ENCODE results near the gene CTNNA2.

CTNNA2 gene

DNA sequence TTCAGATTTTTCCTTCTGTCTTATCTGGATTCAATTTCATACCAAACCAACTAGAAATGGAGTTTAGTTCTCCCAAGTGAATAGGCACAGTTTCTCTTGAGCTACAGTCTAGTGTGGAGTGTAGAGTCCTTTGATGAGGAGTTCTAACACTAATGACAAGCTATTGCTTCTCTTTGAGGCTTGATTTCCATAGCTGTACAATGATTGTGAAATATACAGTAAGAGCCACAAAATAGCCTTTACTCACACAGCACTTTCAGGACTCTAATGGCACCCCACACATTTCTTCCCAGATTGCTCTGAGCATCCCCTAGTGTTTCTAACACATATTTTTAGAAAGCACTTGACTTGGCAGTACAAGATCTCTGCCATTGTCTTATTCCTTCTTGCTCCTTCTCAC, 638.4 kb downstream of the CTNNA2 start:
- Histone ChIP-seq H3K18ac (ENCODE audit: low read length) (peak overlapping the region; percentile 76), H3K36me3 (replicated peaks in 1 of 2; ENCODE audit: control insufficient read depth in 2 of 2, insufficient read depth in 2 of 2, low read length in 2 of 2) (no peaks in the 10 kb centered on the region), H3K27ac (replicated peaks; ENCODE audit: low read length) (no peak overlapping the region), H4K91ac (ENCODE audit: low read depth, low read length, poor library complexity) (no peak overlapping the region), H3K14ac (ENCODE audit: low read length) (no peak overlapping the region), H2AK5ac (ENCODE audit: low read depth, low read length) (no peak overlapping the region), H3K4me1 (ENCODE audit: control insufficient read depth in 2 of 2, insufficient read depth in 1 of 2, low read depth in 1 of 2, low read length in 2 of 2) (peaks cover 0 to 5% of the 10 kb centered on the region in 2 donors), H2AFZ (ENCODE audit: low read length) (no peak overlapping the region), H3K9me3 (replicated peaks in 1 of 2; ENCODE audit: control insufficient read depth in 2 of 2, insufficient read depth in 1 of 2, low read depth in 1 of 2, low read length in 2 of 2) (no peaks in the 10 kb centered on the region), H2BK120ac (ENCODE audit: low read depth, low read length) (no peak overlapping the region), H3K23ac (ENCODE audit: low read depth, low read length, poor library complexity) (no peak overlapping the region), H3K9ac (ENCODE audit: low read depth, low read length, poor library complexity) (no peak overlapping the region), H3K4ac (ENCODE audit: low read length) (no peak overlapping the region), H2BK5ac (ENCODE audit: low read length) (no peak overlapping the region), H3K4me2 (ENCODE audit: insufficient read depth, low read length, poor library complexity, severe bottlenecking) (no peak overlapping the region), H3K4me3 (ENCODE audit: low read length in 2 of 2) (no peak overlapping the region), H3K79me1 (ENCODE audit: low read depth, low read length) (no peaks in the 10 kb centered on the region), H4K8ac (ENCODE audit: low read depth, low read length) (no peak overlapping the region), H3K27me3 (ENCODE audit: control insufficient read depth in 3 of 3, insufficient read depth in 3 of 3, low read depth in 1 of 3, low read length in 3 of 3) (peaks cover 0 to 4% (median 0%) of the 10 kb centered on the region in 3 experiments), H2BK12ac (ENCODE audit: low read length) (no peak overlapping the region), H2BK15ac (ENCODE audit: low read length) (no peak overlapping the region)
- DNase-seq (ENCODE audit: low spot score) = no peak

DNA sequence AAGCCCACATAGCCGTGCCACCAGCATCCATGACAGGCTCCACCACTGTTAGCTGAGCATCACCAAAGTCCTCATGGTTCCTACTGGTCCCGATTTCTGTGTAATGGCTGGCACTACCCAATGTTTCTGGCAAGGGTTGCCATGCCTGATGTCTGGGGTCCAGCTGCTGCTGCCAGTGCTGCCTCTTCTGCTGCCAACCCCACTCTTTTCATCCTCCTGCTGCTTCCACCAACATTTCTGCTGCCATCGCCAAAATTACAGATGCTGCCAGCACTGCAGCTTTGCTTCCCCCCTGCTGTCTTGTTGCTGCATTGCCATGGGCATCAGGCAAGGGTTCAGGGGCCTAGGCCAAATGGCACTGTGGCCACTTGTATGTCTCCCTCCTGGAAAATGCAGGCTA, 638.8 kb downstream of the CTNNA2 start:
- no CpG with 5 or more reads among the region's 3 CpGs for WGBS, 2 donors (ENCODE audit: extremely low coverage in 2 of 2, insufficient read length in 2 of 2, insufficient replicate concordance in 1 of 2)

DNA sequence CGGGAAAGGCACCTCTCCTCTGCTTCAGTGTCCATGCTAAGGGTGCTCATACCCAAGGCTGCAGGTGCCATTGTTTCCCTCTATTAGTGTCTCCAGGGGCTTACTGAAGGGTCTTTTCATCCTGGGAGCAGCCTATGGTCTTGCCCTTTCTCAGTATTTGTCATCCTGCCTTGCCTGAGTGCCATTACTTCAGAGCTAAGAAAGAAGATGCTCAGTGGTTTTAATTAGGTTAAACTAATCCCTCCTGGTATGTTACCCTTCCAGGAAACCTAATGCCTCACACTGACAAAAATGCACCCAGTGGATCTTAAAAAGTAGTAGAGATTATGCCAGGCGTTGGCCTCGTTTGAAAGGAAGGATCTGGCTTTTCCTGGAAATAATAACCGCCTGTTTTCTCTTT, 640.3 kb downstream of the CTNNA2 start:
- H2AK5ac ChIP-seq (ENCODE audit: low read depth, low read length) = no peak overlapping the region
- H4K91ac ChIP-seq (ENCODE audit: low read depth, low read length, poor library complexity) = no peak overlapping the region
- no peak overlapping the region for H4K8ac ChIP-seq (ENCODE audit: low read depth, low read length)
- no peak overlapping the region for H3K4me3 ChIP-seq (ENCODE audit: low read length in 2 of 2)
- H2BK120ac ChIP-seq (ENCODE audit: low read depth, low read length) = no peak overlapping the region
- H2BK5ac ChIP-seq (ENCODE audit: low read length) = no peak overlapping the region
- H3K4me2 ChIP-seq (ENCODE audit: insufficient read depth, low read length, poor library complexity, severe bottlenecking) = no peak overlapping the region
- H3K9ac ChIP-seq (ENCODE audit: low read depth, low read length, poor library complexity) = no peak overlapping the region
- H3K23ac ChIP-seq (ENCODE audit: low read depth, low read length, poor library complexity) = no peak overlapping the region
- peaks cover 0 to 5% of the 10 kb centered on the region in 2 donors for H3K4me1 ChIP-seq (ENCODE audit: control insufficient read depth in 2 of 2, insufficient read depth in 1 of 2, low read depth in 1 of 2, low read length in 2 of 2)
- peak overlapping the region; percentile 37 for H3K27ac ChIP-seq (replicated peaks; ENCODE audit: low read length)
- peak; percentile 52 for DNase-seq (ENCODE audit: low spot score)
- no peak overlapping the region for H2AFZ ChIP-seq (ENCODE audit: low read length)
- H3K4ac ChIP-seq (ENCODE audit: low read length) = no peak overlapping the region
- no CpG with 5 or more reads among the region's 4 CpGs for WGBS, 2 donors (ENCODE audit: extremely low coverage in 2 of 2, insufficient read length in 2 of 2, insufficient replicate concordance in 1 of 2)
- peaks cover 0 to 4% (median 0%) of the 10 kb centered on the region in 3 experiments for H3K27me3 ChIP-seq (ENCODE audit: control insufficient read depth in 3 of 3, insufficient read depth in 3 of 3, low read depth in 1 of 3, low read length in 3 of 3)
- H2BK12ac ChIP-seq (ENCODE audit: low read length) = no peak overlapping the region
- H3K9me3 ChIP-seq (replicated peaks in 1 of 2; ENCODE audit: control insufficient read depth in 2 of 2, insufficient read depth in 1 of 2, low read depth in 1 of 2, low read length in 2 of 2) = no peaks in the 10 kb centered on the region
- no peaks in the 10 kb centered on the region for H3K36me3 ChIP-seq (replicated peaks in 1 of 2; ENCODE audit: control insufficient read depth in 2 of 2, insufficient read depth in 2 of 2, low read length in 2 of 2)
- no peak overlapping the region for H2BK15ac ChIP-seq (ENCODE audit: low read length)
- no peak overlapping the region for H3K18ac ChIP-seq (ENCODE audit: low read length)
- H3K14ac ChIP-seq (ENCODE audit: low read length) = no peak overlapping the region
- H3K79me1 ChIP-seq (ENCODE audit: low read depth, low read length) = no peaks in the 10 kb centered on the region

More for the DNA sequence above, 638.8 kb downstream of the CTNNA2 start:
- Histone ChIP-seq H3K4me3 (ENCODE audit: low read length in 2 of 2) (no peak overlapping the region), H3K9me3 (replicated peaks in 1 of 2; ENCODE audit: control insufficient read depth in 2 of 2, insufficient read depth in 1 of 2, low read depth in 1 of 2, low read length in 2 of 2) (no peaks in the 10 kb centered on the region), H3K14ac (ENCODE audit: low read length) (no peak overlapping the region), H2AFZ (ENCODE audit: low read length) (no peak overlapping the region), H2BK15ac (ENCODE audit: low read length) (no peak overlapping the region), H3K4ac (ENCODE audit: low read length) (no peak overlapping the region), H2BK5ac (ENCODE audit: low read length) (no peak overlapping the region), H2BK120ac (ENCODE audit: low read depth, low read length) (no peak overlapping the region), H3K18ac (ENCODE audit: low read length) (peak overlapping the region; percentile 76), H4K91ac (ENCODE audit: low read depth, low read length, poor library complexity) (no peak overlapping the region), H3K23ac (ENCODE audit: low read depth, low read length, poor library complexity) (no peak overlapping the region), H3K27me3 (ENCODE audit: control insufficient read depth in 3 of 3, insufficient read depth in 3 of 3, low read depth in 1 of 3, low read length in 3 of 3) (peaks cover 0 to 4% (median 0%) of the 10 kb centered on the region in 3 experiments), H3K4me1 (ENCODE audit: control insufficient read depth in 2 of 2, insufficient read depth in 1 of 2, low read depth in 1 of 2, low read length in 2 of 2) (peaks cover 0 to 5% of the 10 kb centered on the region in 2 donors), H2AK5ac (ENCODE audit: low read depth, low read length) (peak overlapping the region; percentile 48), H3K27ac (replicated peaks; ENCODE audit: low read length) (no peak overlapping the region), H3K36me3 (replicated peaks in 1 of 2; ENCODE audit: control insufficient read depth in 2 of 2, insufficient read depth in 2 of 2, low read length in 2 of 2) (no peaks in the 10 kb centered on the region), H3K9ac (ENCODE audit: low read depth, low read length, poor library complexity) (no peak overlapping the region), H4K8ac (ENCODE audit: low read depth, low read length) (no peak overlapping the region), H3K79me1 (ENCODE audit: low read depth, low read length) (no peaks in the 10 kb centered on the region), H3K4me2 (ENCODE audit: insufficient read depth, low read length, poor library complexity, severe bottlenecking) (no peak overlapping the region), H2BK12ac (ENCODE audit: low read length) (no peak overlapping the region)
- DNase-seq (ENCODE audit: low spot score) = no peak

DNA sequence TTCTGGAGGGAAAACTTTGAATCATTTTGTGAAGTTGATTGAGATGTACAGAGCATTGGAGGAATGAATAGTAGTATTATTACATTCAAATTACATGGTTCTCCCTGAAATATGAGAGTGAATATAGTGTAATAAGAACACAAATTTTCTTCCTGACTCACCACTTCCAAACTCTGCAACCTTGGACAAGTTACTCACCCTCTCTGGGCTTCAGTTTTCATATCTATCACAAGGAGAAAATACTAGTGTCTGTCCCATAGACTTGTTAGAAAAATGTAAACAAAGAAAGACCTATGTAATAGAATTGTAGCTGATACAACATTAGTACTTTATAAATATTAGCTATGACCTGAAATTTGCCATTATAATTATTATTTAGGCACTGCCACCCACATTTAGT, 640.9 kb downstream of the CTNNA2 start:
- no peak overlapping the region for H3K18ac ChIP-seq (ENCODE audit: low read length)
- H2AFZ ChIP-seq (ENCODE audit: low read length) = no peak overlapping the region
- H3K9me3 ChIP-seq (replicated peaks in 1 of 2; ENCODE audit: control insufficient read depth in 2 of 2, insufficient read depth in 1 of 2, low read depth in 1 of 2, low read length in 2 of 2) = no peaks in the 10 kb centered on the region
- no peak overlapping the region for H2AK5ac ChIP-seq (ENCODE audit: low read depth, low read length)
- no peak overlapping the region for H3K9ac ChIP-seq (ENCODE audit: low read depth, low read length, poor library complexity)
- no peak overlapping the region for H3K14ac ChIP-seq (ENCODE audit: low read length)
- H3K4me1 ChIP-seq (ENCODE audit: control insufficient read depth in 2 of 2, insufficient read depth in 1 of 2, low read depth in 1 of 2, low read length in 2 of 2) = peaks cover 0 to 5% of the 10 kb centered on the region in 2 donors
- DNase-seq (ENCODE audit: low spot score) = no peak
- no peak overlapping the region for H4K91ac ChIP-seq (ENCODE audit: low read depth, low read length, poor library complexity)
- H2BK15ac ChIP-seq (ENCODE audit: low read length) = no peak overlapping the region
- no peak overlapping the region for H3K4me2 ChIP-seq (ENCODE audit: insufficient read depth, low read length, poor library complexity, severe bottlenecking)
- no peak overlapping the region for H2BK120ac ChIP-seq (ENCODE audit: low read depth, low read length)
- H4K8ac ChIP-seq (ENCODE audit: low read depth, low read length) = no peak overlapping the region
- no peak overlapping the region for H2BK5ac ChIP-seq (ENCODE audit: low read length)
- H3K27me3 ChIP-seq (ENCODE audit: control insufficient read depth in 3 of 3, insufficient read depth in 3 of 3, low read depth in 1 of 3, low read length in 3 of 3) = peaks cover 0 to 4% (median 0%) of the 10 kb centered on the region in 3 experiments
- no peak overlapping the region for H3K23ac ChIP-seq (ENCODE audit: low read depth, low read length, poor library complexity)
- no peaks in the 10 kb centered on the region for H3K79me1 ChIP-seq (ENCODE audit: low read depth, low read length)
- no peak overlapping the region for H2BK12ac ChIP-seq (ENCODE audit: low read length)
- peak overlapping the region; percentile 27 for H3K27ac ChIP-seq (replicated peaks; ENCODE audit: low read length)
- no peak overlapping the region for H3K4ac ChIP-seq (ENCODE audit: low read length)
- no peaks in the 10 kb centered on the region for H3K36me3 ChIP-seq (replicated peaks in 1 of 2; ENCODE audit: control insufficient read depth in 2 of 2, insufficient read depth in 2 of 2, low read length in 2 of 2)
- no peak overlapping the region for H3K4me3 ChIP-seq (ENCODE audit: low read length in 2 of 2)
